OCI-LY7 (cell line): ENCODE measurements around the gene MIPEP. TPM values are rescaled to one million over a fixed set of nuclear protein-coding genes. Genes with fewer than 3 reads are reported as not detected.

Source experiments
- BruUV-seq: library from RNA; stranded (reverse); fragments of 400-500 nt; replicated peaks from 2 replicates; lab custom pipeline; 2021; lab: Mats Ljungman, UMichigan
- CTCF ChIA-PET: fragments of 300-600 bp; sonication (Branson Sonifier 250); formaldehyde crosslinking; loops from one replicate; lab custom pipeline; 2022; ENCODE audit warnings: antibody characterized with exemption; ENCODE audit not compliant: unreplicated experiment; lab: Charles Lee
- POLR2A ChIA-PET: fragments of 300-600 bp; sonication (Branson Sonifier 250); formaldehyde crosslinking; loops from one replicate; lab custom pipeline; 2022; ENCODE audit warnings: antibody characterized with exemption; lab: Charles Lee
- DNase-seq: peaks from one replicate; pipeline ENCODE4 v3.0.0-alpha.2; 2015; ENCODE audit warnings: low spot score
- H2AFZ ChIP-seq: fragments of 200-600 bp; sonication (generic), shearing (Covaris generic); 2 replicates; pipeline ENCODE4 v1.6.1; 2014; ENCODE audit warnings: mild to moderate bottlenecking, antibody characterized with exemption, low read length, moderate library complexity
- H3K27ac ChIP-seq: fragments of 200-600 bp; sonication (generic); 2 replicates; pipeline ENCODE4 v1.5.1; 2014; ENCODE audit warnings: mixed run types, low read depth, mild to moderate bottlenecking, moderate library complexity, low read length, inconsistent platforms; ENCODE audit not compliant: poor library complexity, severe bottlenecking
- H3K36me3 ChIP-seq: fragments of 200-600 bp; sonication (generic); 2 replicates; pipeline ENCODE4 v1.6.1; 2014; ENCODE audit warnings: mild to moderate bottlenecking, antibody characterized with exemption, low read length, moderate library complexity, mixed read lengths; ENCODE audit not compliant: insufficient read depth
- H3K4me1 ChIP-seq: fragments of 200-600 bp; sonication (generic); 2 replicates; pipeline ENCODE4 v1.5.1; 2014; ENCODE audit warnings: mild to moderate bottlenecking, low read length; ENCODE audit not compliant: insufficient read depth, poor library complexity, severe bottlenecking
- H3K4me2 ChIP-seq: fragments of 200-600 bp; sonication (generic); 2 replicates; pipeline ENCODE4 v1.6.1; 2014; ENCODE audit warnings: mild to moderate bottlenecking, low read length
- H3K4me3 ChIP-seq: fragments of 200-600 bp; sonication (generic); 2 replicates; pipeline ENCODE4 v1.5.1; 2014; ENCODE audit warnings: mild to moderate bottlenecking, low read depth, low read length; ENCODE audit not compliant: poor library complexity, severe bottlenecking
- H3K79me2 ChIP-seq: fragments of 200-600 bp; sonication (generic); 2 replicates; pipeline ENCODE4 v1.6.1; 2016; ENCODE audit warnings: low read depth, mild to moderate bottlenecking, low read length, moderate library complexity, mixed read lengths; ENCODE audit not compliant: insufficient read depth
- H3K9me2 ChIP-seq: fragments of 200-600 bp; sonication (generic); 2 replicates; pipeline ENCODE4 v1.6.1; 2016; ENCODE audit warnings: mild to moderate bottlenecking, low read length, mixed read lengths; ENCODE audit not compliant: insufficient read depth
- H3K9me3 ChIP-seq: fragments of 200-600 bp; sonication (generic); 2 replicates; pipeline ENCODE4 v1.6.1; 2014; ENCODE audit warnings: mild to moderate bottlenecking, mixed run types, low read length, mixed read lengths
- H4K20me1 ChIP-seq: fragments of 200-600 bp; sonication (generic); 2 replicates; pipeline ENCODE4 v1.6.1; 2014; ENCODE audit warnings: mild to moderate bottlenecking, antibody characterized with exemption, low read length, moderate library complexity, mixed read lengths; ENCODE audit not compliant: insufficient read depth
- CTCF ChIP-seq: fragments of 200-600 bp; sonication (generic); conservative IDR thresholded peaks from 2 replicates; pipeline ENCODE4 v1.5.1; 2014; ENCODE audit warnings: mild to moderate bottlenecking, antibody characterized with exemption, low read length, moderate library complexity, mixed read lengths
- EZH2phosphoT487 ChIP-seq: fragments of 200-600 bp; sonication (generic); IDR thresholded peaks from 2 replicates; pipeline ENCODE4 v1.6.1; 2018; ENCODE audit warnings: low read depth, borderline replicate concordance, mild to moderate bottlenecking, mixed run types, antibody characterized with exemption, low read length, moderate library complexity, mixed read lengths
- intact Hi-C: fragments of 100-400 bp; cut with micrococcal nuclease; formaldehyde crosslinking; loops from one replicate; pipeline ENCODE4 v1.10.0; 2022; ENCODE audit not compliant: unreplicated experiment
- total RNA-seq, 2 experiments: library from RNA; depleted of rRNA in 1 of 2; stranded (reverse); fragments of >200 nt in 1 of 2; shearing (Covaris generic) in 1 of 2; gene quantifications; 2 replicates each; pipeline ENCODE4 v1.2.3, GENCODE V29; 2014 to 2022

Gene MIPEP
- total RNA-seq, 2 experiments from 2014 or later: 13.5 to 15.7 TPM

GRCh38 chr13:23828866-23829265 lies 60.3 kb downstream of the MIPEP start:
- no TSS peak for BruUV-seq
- H3K36me3 ChIP-seq: peaks cover 13% of the 10 kb centered on the region
- no peak for DNase-seq
- H3K9me3 ChIP-seq: peaks cover 5% of the 10 kb centered on the region; the same call in 1 of the 2 replicates
- no peaks in the 10 kb centered on the region for H3K4me1 ChIP-seq
- ChIA-PET POLR2A (interaction anchor here (0.6 to 1.3 kb wide), 3 partner anchors 10 to 1030 kb away, joined by 3 to 6 read pairs (median 3); no protein-coding TSS in a partner anchor), CTCF (no interaction called here)
- H3K4me3 ChIP-seq: no peak overlapping the region
- no peaks in the 10 kb centered on the region for H3K79me2 ChIP-seq
- no peaks in the 10 kb centered on the region for H3K9me2 ChIP-seq
- intact Hi-C loops: no loop called here
- no peak overlapping the region for H2AFZ ChIP-seq
- no peaks in the 10 kb centered on the region for H4K20me1 ChIP-seq
- H3K27ac ChIP-seq: no peak overlapping the region
- TF ChIP-seq CTCF (no peak), EZH2phosphoT487 (no peak)
- no peak overlapping the region for H3K4me2 ChIP-seq

GRCh38 chr13:23828086-23828485 lies 61.1 kb downstream of the MIPEP start:
- H3K9me3 ChIP-seq: peaks cover 5% of the 10 kb centered on the region; the same call in 1 of the 2 replicates
- H3K4me1 ChIP-seq: no peaks in the 10 kb centered on the region
- DNase-seq: no peak
- peaks cover 14% of the 10 kb centered on the region for H3K36me3 ChIP-seq
- no peaks in the 10 kb centered on the region for H3K79me2 ChIP-seq
- no peak overlapping the region for H3K4me3 ChIP-seq
- POLR2A ChIA-PET: interaction anchor here (0.6 to 1.3 kb wide), 6 partner anchors 9 to 1029 kb away, joined by 3 to 6 read pairs (median 3); no protein-coding TSS in a partner anchor
- H2AFZ ChIP-seq: no peak overlapping the region
- H3K27ac ChIP-seq: no peak overlapping the region
- H3K4me2 ChIP-seq: no peak overlapping the region
- H3K9me2 ChIP-seq: no peaks in the 10 kb centered on the region
- H4K20me1 ChIP-seq: no peaks in the 10 kb centered on the region
- TF ChIP-seq EZH2phosphoT487 (no peak), CTCF (no peak)
- intact Hi-C loops: no loop called here
- no TSS peak for BruUV-seq
- CTCF ChIA-PET: no interaction called here

GRCh38 chr13:23825179-23825578 lies 64.0 kb downstream of the MIPEP start:
- H3K9me3 ChIP-seq: peaks cover 5% of the 10 kb centered on the region; the same call in 1 of the 2 replicates
- POLR2A ChIA-PET: no interaction called here
- no peak for DNase-seq
- H3K9me2 ChIP-seq: no peaks in the 10 kb centered on the region
- no peaks in the 10 kb centered on the region for H3K79me2 ChIP-seq
- BruUV-seq: no TSS peak
- TF ChIP-seq EZH2phosphoT487 (no peak), CTCF (no peak)
- no peaks in the 10 kb centered on the region for H3K4me1 ChIP-seq
- CTCF ChIA-PET: no interaction called here
- no peak overlapping the region for H3K27ac ChIP-seq
- no peak overlapping the region for H2AFZ ChIP-seq
- peaks cover 17% of the 10 kb centered on the region for H3K36me3 ChIP-seq
- H3K4me3 ChIP-seq: no peak overlapping the region
- intact Hi-C loops: no loop called here
- no peaks in the 10 kb centered on the region for H4K20me1 ChIP-seq
- no peak overlapping the region for H3K4me2 ChIP-seq
